HCT116 (cell line): ENCODE measurements around the gene GNA12. TPM values are rescaled to one million over a fixed set of nuclear protein-coding genes. Genes with fewer than 3 reads are reported as not detected.
"Not testable (repeated sequence)": the region's sequence is repeated elsewhere in the genome, so short reads cannot be mapped to it uniquely, and the experiment has no call there.

Source experiments
- ATAC-seq: fragments of 200-7000 bp; cut with Tn5 transposase; 2 replicates; pipeline ENCODE4 v1.9.1; 2020; ENCODE audit warnings: mild to moderate bottlenecking, moderate library complexity
- BruUV-seq: library from RNA; stranded (reverse); fragments of 400-500 nt; replicated peaks from 2 replicates; lab custom pipeline; 2021; lab: Mats Ljungman, UMichigan
- CTCF ChIA-PET: fragments of 300-600 bp; sonication (Branson Sonifier 250); formaldehyde crosslinking; loops from one replicate; lab custom pipeline; 2021; ENCODE audit warnings: antibody characterized with exemption; lab: Charles Lee
- POLR2A ChIA-PET: fragments of 300-600, 350-600 bp; sonication (Branson Sonifier 250); formaldehyde crosslinking; loops from one replicate; lab custom pipeline; 2021; ENCODE audit warnings: antibody characterized with exemption; lab: Charles Lee
- RAD21 ChIA-PET, 2 experiments: fragments of 300-600 bp; sonication (Branson Sonifier 250); formaldehyde crosslinking; loops; one replicate each; lab custom pipeline; 2023; ENCODE audit warnings: low total read pairs in 2 of 2; ENCODE audit not compliant: uncharacterized antibody in 2 of 2, unreplicated experiment in 2 of 2, low non-redundant PET in 1 of 2; lab: Charles Lee
- DNase-seq: peaks from one replicate; pipeline ENCODE4 v3.0.0-alpha.2; 2010; ENCODE audit warnings: low read depth, low spot score
- H2AFZ ChIP-seq: fragments of 200-600 bp; shearing (Covaris generic), sonication (generic); 2 replicates; pipeline ENCODE4 v1.6.1; 2017; ENCODE audit warnings: low read depth, mixed run types, mixed read lengths, antibody characterized with exemption, low read length; ENCODE audit not compliant: poor library complexity, severe bottlenecking
- H3K27ac ChIP-seq: 2 replicates; pipeline ENCODE4 v1.5.1; 2012; ENCODE audit warnings: low read depth, low read length
- H3K27me3 ChIP-seq: fragments of 200-600 bp; sonication (generic); 2 replicates; pipeline ENCODE4 v1.6.1; 2016; ENCODE audit warnings: mixed run types, low read length, mixed read lengths; ENCODE audit not compliant: insufficient read depth
- H3K36me3 ChIP-seq, 2 experiments: fragments of 200-500 bp in 1 of 2; fragments of 200-600 bp in 1 of 2; sonication (Bioruptor generic) in 1 of 2; sonication (generic) in 1 of 2; 2 replicates each; pipeline versions ENCODE4 v1.5.1 to v1.6.1; 2014 to 2016; ENCODE audit warnings: low read length in 2 of 2, inconsistent platforms in 1 of 2, mixed read lengths in 1 of 2, mixed run types in 1 of 2; ENCODE audit not compliant: insufficient read depth in 2 of 2, control insufficient read depth in 1 of 2
- H3K4me1 ChIP-seq, 2 experiments: fragments of 200-600 bp in 1 of 2; sonication (generic) in 1 of 2; 2 replicates each; pipeline versions ENCODE4 v1.5.1 to v1.6.1; 2012 to 2017; ENCODE audit warnings: low read length in 2 of 2, inconsistent platforms in 1 of 2, mild to moderate bottlenecking in 1 of 2, mixed read lengths in 1 of 2, mixed run types in 1 of 2, moderate library complexity in 1 of 2; ENCODE audit not compliant: insufficient read depth in 2 of 2, control insufficient read depth in 1 of 2
- H3K4me2 ChIP-seq: fragments of 200-600 bp; sonication (generic); 2 replicates; pipeline ENCODE4 v1.6.1; 2017; ENCODE audit warnings: mixed run types, low read length, mixed read lengths
- H3K4me3 ChIP-seq, 2 experiments: fragments of 200-600 bp in 1 of 2; sonication (generic) in 1 of 2; replicated peaks in 1 of 2; 2 replicates each; pipeline ENCODE4 v1.5.1; 2011 to 2016; ENCODE audit warnings: low read length in 2 of 2, control low read depth in 1 of 2, low read depth in 1 of 2, mild to moderate bottlenecking in 1 of 2, mixed read lengths in 1 of 2, mixed run types in 1 of 2
- H3K79me2 ChIP-seq: fragments of 200-600 bp; sonication (generic); 2 replicates; pipeline ENCODE4 v1.6.1; 2017; ENCODE audit warnings: mild to moderate bottlenecking, mixed run types, low read length, moderate library complexity, mixed read lengths; ENCODE audit not compliant: insufficient read depth
- H3K9ac ChIP-seq: fragments of 200-600 bp; sonication (generic); 2 replicates; pipeline ENCODE4 v1.6.1; 2016; ENCODE audit warnings: low read length, mixed read lengths
- H3K9me2 ChIP-seq: fragments of 200-600 bp; sonication (generic), shearing (Covaris generic); 2 replicates; pipeline ENCODE4 v1.6.1; 2017; ENCODE audit warnings: mixed run types, mild to moderate bottlenecking, moderate library complexity; ENCODE audit not compliant: insufficient read depth
- H3K9me3 ChIP-seq, 2 experiments: fragments of 200-500 bp in 1 of 2; fragments of 200-600 bp in 1 of 2; sonication (Bioruptor generic) in 1 of 2; sonication (generic) in 1 of 2; 2 replicates each; pipeline ENCODE4 v1.6.1; 2014 to 2017; ENCODE audit warnings: low read length in 2 of 2, mixed read lengths in 2 of 2, inconsistent platforms in 1 of 2, low read depth in 1 of 2, mild to moderate bottlenecking in 1 of 2, mixed run types in 1 of 2, moderate library complexity in 1 of 2; ENCODE audit not compliant: control insufficient read depth in 1 of 2, insufficient read depth in 1 of 2
- H4K20me1 ChIP-seq: fragments of 200-600 bp; sonication (generic), shearing (Covaris generic); 2 replicates; pipeline ENCODE4 v1.6.1; 2017; ENCODE audit warnings: mixed run types, mild to moderate bottlenecking, moderate library complexity; ENCODE audit not compliant: insufficient read depth
- EGR1 ChIP-seq: IDR thresholded peaks from 2 replicates; pipeline ENCODE4 v1.6.1; 2012; ENCODE audit warnings: low read depth
- EZH2 ChIP-seq: fragments of 200-600 bp; sonication (generic); IDR thresholded peaks from 2 replicates; pipeline ENCODE4 v1.6.1; 2017; ENCODE audit warnings: antibody characterized with exemption, mixed run types
- SP1 ChIP-seq: IDR thresholded peaks from 2 replicates; pipeline ENCODE4 v1.6.1; 2012; ENCODE audit warnings: low read depth
- TCF7L2 ChIP-seq: IDR thresholded peaks from 2 replicates; pipeline ENCODE4 v1.7.0; 2011; ENCODE audit warnings: borderline replicate concordance, inconsistent platforms; ENCODE audit not compliant: insufficient read depth, insufficient read length; ENCODE audit errors: extremely low read depth
- ZFX ChIP-seq: fragments of 450-650 bp; IDR thresholded peaks from 2 replicates; pipeline ENCODE4 v1.6.1; 2017
- intact Hi-C: fragments of 100-400 bp; cut with micrococcal nuclease; formaldehyde crosslinking; loops from 2 replicates; pipeline ENCODE4 v1.10.0; 2022
- total RNA-seq: library from RNA; stranded (reverse); gene quantifications from one replicate; pipeline ENCODE4 v1.2.1, GENCODE V29; 2021; ENCODE audit not compliant: unreplicated experiment

The GNA12 gene
- total RNA-seq, 1 experiment from 2014 or later = 32.6 TPM

DNA sequence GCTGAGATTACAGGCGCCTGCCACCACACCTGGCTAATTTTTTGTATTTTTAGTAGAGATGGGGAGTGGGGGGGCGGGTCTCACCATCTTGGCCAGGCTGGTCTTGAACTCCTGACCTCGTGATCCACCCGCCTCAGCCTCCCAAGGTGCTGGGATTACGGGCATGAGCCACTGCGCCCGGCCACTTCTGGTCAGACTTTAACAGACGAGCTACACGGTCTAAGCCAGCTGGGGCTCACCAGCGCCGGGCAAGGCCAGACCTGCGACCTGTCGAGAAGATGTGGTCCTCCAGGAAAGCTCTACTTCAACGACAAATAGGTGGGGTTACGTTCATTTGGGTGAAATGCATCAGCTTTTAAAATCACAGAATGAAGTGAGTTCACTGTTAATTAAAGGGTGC lies 120.1 kb downstream of the GNA12 start:
- H3K27me3 ChIP-seq, POLR2A ChIA-PET, H3K4me2 ChIP-seq, H4K20me1 ChIP-seq, CTCF ChIA-PET, H3K36me3 ChIP-seq, H3K9ac ChIP-seq, H3K9me2 ChIP-seq, H3K4me3 ChIP-seq, H3K9me3 ChIP-seq, H2AFZ ChIP-seq, RAD21 ChIA-PET, H3K27ac ChIP-seq, DNase-seq, BruUV-seq, H3K79me2 ChIP-seq, ATAC-seq: not testable (repeated sequence)
- peaks cover 11 to 14% of the 10 kb centered on the region in 2 experiments for H3K4me1 ChIP-seq
- intact Hi-C loops = loop anchor here (5.0 kb wide), 1 partner anchor 98 kb away; no protein-coding TSS in a partner anchor

DNA sequence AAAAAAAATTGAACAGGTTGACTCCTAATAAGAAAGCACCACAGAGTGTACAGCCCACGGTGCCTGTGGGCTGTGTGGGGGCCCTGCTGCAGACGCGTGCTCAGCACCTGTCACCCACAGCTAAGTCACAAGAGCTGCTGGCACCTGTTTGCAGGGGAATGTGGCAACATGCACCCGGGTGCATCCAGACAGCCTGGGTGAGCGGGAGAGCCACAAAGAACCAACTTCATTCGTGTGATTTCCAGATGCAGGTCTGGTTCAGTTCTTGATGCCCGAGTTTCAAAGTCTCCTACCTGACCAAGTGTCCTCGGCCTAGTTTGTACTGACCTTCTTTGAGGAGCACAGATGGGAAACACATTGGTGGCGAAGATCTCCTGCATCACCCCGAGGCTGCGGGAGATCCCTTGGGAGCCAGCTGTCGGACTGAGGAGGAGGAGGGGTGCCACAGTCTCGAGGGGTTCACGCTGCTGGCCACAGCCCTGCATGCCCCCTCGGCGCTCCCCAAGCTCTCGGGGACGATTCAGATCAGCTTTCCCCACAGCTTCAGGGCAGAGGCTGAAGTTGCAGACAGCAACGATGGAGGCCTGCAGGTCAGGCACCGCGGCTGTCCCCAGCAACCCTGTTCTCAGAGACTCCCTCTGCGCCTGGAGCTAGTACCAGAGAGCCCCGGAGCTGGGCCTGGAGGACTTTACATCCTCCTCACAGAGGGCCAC lies 120.8 kb downstream of the GNA12 start:
- Histone ChIP-seq H2AFZ (no peak overlapping the region), H3K27me3 (no peaks in the 10 kb centered on the region), H3K27ac (no peak overlapping the region), H3K9me2 (no peaks in the 10 kb centered on the region), H3K4me1 (peaks cover 11 to 14% of the 10 kb centered on the region in 2 experiments), H3K9me3 (no peaks in the 10 kb centered on the region), H3K4me2 (no peak overlapping the region), H3K36me3 (no peaks in the 10 kb centered on the region), H3K4me3 (no peak overlapping the region), H3K79me2 (no peaks in the 10 kb centered on the region), H3K9ac (no peak overlapping the region), H4K20me1 (no peaks in the 10 kb centered on the region)
- no peak for DNase-seq
- CTCF ChIA-PET = no interaction called here
- BruUV-seq = no TSS peak
- ATAC-seq = no peak
- RAD21 ChIA-PET = no interaction called here
- POLR2A ChIA-PET = no interaction called here
- intact Hi-C loops = loop anchor here (5.0 kb wide), 1 partner anchor 99 kb away; no protein-coding TSS in a partner anchor
- TF ChIP-seq ZFX (no peak), TCF7L2 (no peak), EZH2 (no peak), SP1 (no peak), EGR1 (no peak)
